Activated CD4-positive, CD25-positive, alpha-beta regulatory T cell (primary cell): ENCODE results near the gene BICRA.

Experiments used
- DNase-seq, 4 experiments: peaks; one replicate each; lab custom pipeline; 2025; lab: John Stamatoyannopoulos, UW

BICRA gene

DNA sequence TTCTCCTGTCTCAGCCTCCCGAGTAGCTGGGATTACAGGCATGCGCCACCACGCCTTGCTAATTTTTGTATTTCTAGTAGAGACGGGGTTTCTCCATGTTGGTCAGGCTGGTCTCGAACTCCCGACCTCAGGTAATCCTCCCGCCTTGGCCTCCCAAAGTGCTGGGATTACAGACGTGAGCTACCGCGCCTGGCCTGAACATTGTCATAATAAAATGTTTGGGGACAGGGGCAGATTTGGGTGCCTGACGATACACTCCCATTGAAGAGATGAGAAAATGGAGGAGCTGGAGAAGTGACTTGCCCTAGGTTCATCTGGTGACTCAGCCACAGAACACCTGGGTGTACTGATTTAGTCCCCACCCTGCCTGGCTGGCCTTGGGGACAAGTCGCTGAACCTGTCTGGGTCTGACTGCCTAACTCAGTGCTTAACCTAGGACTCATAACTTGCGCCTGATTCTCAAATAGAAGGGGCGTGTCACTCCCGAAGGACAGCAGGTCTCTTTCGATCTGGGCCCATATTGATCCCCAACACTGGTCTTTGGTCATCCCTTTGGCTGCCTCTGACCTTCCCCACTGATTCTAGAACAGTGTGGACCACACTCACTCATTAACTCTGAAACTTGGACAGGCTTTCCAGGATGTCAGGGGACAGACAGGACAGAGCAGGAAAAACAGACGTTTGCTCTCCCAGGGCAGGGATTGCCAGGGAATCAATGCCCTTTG lies 7.6 kb upstream of the BICRA start:
- no peak for DNase-seq

DNA sequence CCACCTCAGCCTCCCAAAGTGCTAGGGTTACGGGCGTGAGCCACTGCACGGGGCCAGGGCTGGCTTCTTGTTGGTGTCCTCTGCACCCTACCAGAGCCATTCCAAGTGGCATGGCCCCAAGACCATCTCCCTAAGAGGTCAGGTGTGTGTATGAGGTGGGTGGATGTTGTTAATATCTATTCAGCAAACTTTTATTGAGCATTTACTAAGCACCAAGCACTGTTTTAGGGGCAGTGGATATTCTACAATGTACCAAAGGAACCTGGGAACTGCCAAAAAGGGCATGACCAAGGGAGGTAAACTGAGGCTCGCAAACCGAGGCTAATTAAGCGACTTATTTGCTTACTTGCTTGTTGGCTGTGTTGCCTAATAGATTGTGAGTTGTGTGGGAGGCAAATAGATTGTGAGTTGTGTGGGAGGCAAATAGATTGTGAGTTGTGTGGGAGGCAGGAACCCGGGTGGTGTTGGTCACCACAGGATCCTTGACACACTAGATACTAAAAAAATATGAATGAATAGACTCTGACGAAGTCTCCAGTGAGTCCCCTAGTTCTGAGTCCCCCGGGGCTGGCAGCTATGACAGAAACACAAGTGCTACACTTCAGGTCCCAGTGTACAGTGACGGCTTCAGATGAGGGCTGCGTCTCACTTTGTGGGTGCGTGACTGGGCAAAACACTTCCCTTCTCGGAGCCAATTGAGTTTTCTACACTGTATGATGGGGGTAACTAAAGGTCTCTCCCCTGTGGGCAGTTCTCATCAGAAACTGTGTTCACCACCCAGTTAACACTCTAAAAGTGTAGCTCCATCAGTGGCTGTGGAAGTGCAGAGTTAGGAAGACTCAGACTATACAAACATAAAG lies 5.0 kb upstream of the BICRA start:
- no peak for DNase-seq

DNA sequence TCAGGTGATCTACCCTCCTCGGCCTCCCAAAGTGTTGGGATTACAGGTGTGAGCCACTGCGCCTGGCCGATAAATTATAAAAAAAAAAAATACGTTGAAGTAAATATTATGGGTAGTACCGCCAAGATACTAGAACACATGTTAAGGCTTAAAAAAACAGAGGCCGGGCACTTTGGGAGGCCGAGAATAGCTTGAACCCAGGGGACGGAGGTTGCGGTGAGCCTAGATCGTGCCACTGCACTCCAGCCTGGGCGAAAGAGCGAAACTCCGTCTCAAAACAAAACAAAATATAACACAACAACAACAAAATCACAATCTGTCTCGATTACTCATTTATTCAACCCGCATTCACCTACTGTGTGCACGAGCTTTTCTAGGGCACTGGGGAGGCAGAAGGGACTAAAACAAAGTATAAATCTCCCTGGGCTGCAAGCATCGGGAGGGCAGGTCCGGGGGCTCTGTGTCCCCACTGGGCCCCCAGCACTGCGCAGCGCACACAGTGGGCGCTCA lies 1.3 kb upstream of the BICRA start:
- no peak for DNase-seq

DNA sequence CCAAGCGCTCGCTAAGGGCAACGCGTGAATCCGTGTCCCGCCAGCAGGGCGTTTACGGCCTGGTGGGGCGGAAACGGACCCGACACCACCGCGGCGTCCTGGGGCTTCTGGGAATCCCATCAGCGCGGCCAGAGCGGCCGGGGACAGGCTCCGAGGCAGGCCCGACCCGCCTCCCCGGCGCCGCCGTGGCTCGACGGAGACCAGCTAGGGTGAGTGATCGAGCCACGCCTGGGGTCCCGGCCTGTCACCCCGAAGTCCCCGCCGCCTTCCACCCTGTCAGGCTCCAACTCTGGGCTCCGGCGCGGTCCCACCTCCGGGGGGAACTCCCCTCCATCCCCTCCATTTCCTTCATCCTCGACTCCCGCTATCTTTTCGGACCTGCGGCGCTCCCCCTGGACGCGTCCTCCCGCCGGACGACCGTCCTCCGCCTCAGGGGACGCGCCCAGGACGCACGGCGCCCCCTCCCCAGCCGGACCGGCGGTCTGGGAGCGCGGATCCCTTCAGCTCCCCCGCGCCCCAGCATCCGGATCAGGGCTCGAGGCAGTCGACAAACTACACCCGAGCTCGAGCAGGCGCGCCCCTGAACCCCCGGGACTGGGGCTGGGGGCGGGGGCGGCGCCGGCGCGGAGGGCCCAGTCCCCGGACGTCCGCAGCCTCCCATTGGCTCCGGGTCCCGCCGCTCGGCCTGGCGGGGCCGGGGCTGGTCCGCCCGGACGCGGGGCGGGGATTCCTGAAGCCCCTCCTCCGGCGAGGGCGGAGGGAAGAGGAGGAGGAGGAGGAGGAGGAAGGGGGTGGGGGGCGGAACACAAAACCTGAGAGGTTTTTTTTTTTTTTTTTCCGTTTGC lies 638 bp upstream of the BICRA start:
- DNase-seq, result peak; percentile 88 to 96 (median 91)

DNA sequence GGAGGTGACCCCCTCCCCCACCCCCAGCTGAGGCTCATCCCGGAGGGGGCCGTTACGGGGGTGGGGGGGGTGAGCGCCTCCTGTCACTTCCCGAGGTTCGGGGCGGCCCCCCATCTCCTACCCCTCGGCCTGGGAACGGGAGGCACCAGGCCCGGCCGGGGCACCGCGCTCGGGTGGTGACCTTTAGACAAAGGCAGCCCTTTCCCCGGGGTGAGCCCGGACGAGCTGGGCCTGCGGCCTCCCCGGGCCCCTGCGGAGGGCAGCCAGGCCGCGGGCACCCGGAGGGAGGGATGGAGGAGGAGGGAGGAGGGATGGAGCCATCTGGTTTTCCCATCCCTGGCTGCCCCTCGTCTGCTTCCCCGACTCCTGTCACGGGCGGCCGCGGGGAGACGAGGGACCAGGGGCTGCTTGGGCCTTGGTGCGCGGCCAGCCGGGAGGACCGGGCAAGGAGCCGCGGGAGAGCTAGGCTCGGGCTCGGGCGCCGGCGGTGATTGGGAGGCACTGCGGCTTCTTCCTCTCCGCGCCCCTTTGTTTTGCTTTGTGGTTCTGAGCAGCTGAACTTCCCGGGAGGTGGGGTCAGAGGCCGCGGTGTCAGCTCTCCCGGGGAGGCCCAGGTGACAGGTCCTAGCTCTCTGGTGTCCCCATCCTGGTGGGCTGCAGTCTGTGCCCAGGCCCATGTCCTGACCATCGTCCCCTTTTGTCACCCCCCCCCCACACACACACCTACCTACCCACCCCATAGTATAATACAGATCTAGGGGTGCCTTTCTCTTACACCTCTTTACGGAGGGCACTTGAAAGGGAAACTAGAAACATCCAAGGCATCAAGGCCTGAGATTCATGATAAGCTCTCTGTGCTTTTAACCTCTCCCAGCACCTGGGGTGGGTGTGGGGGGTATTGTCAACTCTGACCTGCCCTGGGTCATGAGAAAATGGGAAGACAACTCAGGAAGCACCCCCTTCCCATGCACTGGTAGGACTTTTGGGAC lies 1.3 kb downstream of the BICRA start:
- peak in 2 of 4 experiments; percentile 35 to 39 for DNase-seq

DNA sequence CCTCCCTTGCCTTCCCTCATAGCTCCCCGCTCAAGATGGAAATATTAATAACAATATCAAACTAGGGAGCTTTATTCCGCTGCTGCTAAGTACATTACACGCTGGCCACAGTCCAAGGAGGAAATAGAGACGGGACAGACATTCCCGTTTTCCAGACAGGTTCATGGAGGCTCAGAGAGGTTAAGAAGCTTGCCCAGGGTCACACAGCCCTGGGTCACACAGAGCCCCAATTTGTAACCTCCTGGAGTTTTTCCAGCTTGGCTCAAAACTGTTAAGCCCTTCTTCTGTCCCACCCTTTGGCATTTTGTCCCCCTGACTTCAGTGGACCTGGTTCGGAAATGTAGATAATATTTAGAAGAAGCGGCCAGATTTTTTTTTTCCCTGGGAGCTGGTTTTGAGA lies 2.0 kb downstream of the BICRA start:
- no peak for DNase-seq

DNA sequence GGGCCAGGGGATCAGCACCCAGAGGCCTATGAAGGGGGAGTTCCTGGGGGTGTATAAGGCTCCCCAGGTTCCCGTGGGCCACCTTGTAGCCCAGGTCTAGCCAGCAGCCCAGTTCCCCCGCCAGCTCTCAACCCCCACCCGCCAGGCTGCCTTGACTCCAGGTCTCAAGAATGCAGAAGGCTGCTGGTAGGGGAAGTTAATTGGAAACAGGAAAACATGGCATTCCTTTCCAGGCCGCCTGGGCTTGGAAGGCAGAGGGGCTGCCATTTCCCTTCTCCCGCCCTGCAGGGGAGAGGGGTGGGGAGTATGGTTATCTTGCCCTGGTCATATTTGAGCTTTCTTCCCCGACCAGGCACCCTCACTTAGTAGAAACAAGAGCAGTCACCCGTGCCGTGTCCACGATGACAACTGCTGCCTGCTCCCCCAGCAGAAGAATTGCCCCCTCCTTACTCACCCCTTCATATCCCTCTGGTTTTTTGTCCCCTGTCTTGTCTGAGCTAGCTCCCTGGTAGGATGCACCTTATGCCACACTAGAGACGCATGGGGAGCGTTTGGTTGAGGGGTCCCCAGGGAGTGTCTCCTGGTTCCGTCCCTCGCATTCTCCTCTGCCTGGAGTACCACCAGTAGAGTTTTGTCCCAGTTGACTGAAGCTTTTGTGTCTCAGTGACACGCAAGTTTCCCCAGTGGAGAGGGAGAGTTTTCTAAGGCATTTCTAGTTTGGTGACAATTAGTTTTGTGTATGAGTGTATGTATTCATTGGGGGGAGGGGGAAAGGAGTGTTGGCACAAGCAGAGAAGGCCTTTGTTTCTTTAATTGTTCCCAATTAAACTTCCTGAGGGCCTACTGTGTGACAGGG lies 4.5 kb downstream of the BICRA start:
- DNase-seq, result no peak

DNA sequence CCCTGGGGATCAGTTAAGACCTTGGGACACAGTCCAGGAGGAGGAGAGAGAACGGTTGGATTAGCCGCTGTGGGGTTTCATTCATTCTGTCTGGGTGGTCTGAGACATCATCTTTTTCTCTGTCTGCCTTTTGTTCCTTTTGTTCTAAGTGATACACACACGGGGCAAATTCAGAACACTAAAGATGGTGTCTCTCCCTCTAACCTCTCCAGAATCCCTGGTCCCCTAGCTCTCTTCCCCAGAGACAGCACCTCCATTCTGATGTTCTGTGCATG lies 5.0 kb downstream of the BICRA start:
- DNase-seq, result no peak

DNA sequence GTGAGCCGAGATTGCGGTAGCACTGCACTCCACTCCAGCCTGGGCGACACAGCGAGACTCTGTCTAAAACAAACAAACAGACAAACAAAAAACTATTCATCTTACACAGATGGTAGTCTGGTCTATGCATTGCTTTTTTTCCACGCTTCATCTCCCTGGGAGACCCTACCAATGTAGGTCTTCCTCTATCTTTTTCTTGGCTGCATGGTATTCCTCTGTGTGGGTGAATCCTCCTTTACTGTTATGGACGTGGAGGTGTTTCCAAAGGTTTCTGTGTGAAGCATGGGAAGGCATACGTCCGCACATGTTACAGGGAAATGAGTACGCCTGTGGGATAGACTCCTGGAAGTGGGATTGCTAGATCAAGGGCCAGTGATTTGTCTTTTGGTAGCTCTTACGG lies 5.6 kb downstream of the BICRA start:
- no peak for DNase-seq

DNA sequence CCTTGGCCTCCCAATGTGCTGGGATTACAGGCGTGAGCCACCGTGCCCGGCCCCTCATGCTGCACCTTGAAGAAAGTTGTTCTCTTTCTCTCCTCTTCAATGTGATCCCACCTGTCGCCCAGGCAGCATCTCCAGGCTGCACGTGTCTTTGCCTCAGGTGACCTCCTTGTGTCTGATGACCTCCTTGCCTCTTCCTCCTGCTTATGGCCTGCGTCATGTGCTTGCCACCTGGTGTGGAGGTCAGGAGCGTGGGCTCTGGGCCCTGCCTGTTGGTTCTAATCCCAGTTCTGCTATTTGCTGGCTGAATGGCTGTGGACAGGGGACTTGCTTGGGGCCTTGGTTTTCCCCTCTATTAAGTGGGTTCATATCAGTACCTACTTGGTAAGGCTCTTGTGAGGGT lies 6.3 kb downstream of the BICRA start:
- no peak for DNase-seq

DNA sequence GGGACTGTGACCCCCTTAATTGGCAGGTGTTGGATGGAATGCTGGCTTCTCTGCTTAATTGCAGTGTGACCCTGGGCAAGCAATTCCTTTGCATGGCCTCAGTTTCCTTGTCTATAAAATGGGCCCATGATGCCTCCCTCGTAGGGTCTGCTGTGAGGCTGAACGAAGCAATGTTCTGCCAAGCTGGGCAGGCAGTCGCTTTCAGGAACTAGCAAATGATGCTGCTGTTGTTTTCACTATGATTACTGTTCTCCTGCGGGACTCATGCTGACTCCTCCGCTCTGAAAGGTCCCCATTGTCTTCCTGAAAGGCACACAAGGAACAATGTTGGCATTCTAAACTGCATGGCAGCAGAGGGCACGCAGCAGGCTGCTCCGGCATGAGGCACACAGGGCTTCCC lies 6.8 kb downstream of the BICRA start:
- DNase-seq, result no peak

DNA sequence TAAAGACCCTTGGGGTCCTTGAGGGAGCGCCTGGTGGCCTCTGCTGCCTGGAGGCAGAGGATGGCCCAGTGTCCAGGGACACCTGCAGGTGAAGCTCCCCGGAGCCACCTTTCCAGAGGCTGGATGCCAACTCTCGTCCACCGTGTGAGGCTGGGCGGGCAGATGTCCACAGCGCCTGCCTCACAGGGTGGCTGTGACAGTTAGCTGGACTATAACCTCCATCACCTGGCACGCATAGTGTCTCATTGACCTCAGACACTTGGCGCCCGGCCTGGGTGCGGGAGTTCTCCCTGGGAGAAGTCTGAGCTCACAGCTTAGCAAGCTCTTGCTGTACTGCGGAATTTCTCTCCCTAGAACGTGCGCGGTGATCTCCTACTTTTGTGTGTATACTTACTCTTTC lies 9.8 kb downstream of the BICRA start:
- DNase-seq, result no peak

DNA sequence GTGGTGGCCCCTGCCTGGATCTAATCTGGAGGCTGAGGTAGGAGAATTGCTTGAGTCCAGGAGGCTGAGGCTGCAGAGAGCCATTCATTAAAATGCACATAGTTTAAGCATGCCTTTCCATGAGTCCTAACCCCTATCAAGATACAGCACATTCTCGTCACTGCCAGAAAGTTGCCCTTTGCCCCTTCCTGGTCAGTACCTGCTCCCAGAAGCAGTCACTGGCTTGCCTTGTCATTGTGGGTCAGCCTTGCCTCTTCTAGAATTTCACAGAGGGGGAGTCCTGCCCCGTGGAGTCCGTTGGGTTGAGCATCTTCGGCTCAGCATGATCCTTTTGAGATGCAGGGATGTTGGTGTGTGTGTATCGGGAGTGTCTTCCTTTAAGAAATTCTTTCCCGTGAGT lies 10.8 kb downstream of the BICRA start:
- DNase-seq, result no peak

DNA sequence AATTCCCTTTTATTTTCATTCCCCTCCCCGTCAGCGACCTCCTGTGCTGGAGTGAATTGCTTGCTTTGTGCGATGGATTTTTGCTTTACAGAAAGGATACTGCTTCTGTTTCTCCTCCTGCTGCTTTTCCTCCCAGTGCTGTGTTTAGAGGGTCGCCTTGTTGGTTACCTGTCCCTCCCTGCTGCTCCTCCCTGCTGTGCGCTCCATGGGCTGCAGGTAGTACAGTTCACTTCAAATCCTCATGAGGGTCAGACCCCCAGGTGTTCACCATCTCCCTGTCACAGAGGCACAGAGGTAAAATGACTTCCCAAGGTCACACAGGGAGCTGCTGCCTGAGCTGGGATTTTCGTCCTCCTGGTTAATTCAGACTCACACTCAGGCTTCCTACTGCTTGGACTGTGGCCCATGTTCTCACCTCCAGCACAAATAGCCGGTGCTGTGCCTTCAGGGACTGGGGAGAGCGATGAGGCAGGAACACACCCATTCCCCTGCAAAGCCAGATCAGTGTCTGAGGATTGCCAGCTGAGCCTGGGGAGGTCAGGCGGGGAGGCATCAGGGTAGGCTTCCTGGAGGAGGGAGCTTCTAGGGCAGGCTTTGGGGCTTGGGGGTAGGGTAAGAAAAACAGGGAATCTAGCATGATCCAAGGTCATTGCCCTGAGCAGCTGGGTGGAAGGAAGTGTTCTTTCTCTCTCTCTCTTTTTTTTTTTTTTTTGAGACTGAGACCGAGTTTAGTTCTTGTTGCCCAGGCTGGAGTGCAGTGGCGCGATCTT lies 14.4 kb downstream of the BICRA start:
- no peak for DNase-seq

DNA sequence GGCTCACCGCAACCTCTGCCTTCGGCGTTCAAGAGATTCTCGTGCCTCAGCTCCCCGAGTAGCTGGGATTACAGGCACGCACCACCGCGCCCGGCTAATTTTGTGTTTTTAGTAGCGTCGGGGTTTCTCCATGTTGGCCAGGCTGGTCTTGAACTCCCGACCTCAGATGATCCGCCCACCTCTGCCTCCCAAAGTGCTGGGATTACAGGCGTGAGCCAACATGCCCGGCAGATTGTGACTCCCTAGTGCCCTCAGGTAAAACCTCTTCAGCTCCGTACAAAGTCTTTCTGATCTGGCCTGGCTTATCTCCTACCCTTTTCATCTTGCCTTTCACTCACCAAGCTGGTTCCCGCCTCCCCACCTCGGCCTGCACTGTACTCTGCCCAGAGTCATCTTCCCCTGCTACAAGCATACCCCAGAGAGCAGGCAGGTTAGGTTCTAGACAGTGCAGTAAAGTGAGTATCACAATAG lies 15.0 kb downstream of the BICRA start:
- DNase-seq, result no peak

DNA sequence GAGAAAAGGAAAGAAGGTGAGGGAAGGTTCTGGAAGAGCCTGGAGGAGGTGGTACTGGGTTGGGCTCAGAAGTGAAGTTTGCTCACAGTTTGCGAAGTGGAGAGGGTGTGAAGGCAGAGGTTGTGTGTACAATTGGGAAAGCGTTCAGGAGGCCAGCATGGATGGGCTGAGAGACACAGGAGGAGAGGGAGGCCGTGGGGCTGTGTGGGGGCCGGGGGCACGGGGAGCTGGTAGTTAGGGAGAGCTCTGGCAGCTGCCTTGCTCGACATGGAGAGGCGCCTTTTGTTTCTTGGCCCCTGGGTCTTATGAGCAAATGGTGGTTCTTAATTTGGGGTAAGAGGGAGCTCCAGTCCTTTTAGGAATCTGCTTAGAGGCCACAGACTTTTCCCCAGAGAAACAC lies 16.7 kb downstream of the BICRA start:
- DNase-seq, result no peak

DNA sequence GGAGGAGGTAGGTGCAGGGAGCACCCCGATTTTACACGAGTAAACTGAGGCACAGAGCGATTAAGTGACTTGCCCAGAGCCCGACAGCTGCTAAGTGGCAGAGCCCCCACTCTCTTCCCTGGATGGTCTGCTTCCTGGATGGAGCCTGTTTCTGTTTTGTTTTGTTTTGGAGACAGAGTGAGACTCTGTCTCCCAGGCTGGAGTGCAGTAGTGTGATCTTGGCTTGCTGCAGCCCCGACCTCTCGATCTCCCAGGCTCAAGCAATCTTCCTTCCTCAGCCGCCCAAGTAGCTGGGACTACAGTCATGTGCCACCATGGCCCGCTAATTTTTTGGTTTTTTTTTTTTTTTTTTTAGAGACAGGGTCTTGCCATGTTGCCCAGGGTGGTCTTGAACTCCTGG lies 17.3 kb downstream of the BICRA start:
- DNase-seq, result no peak

DNA sequence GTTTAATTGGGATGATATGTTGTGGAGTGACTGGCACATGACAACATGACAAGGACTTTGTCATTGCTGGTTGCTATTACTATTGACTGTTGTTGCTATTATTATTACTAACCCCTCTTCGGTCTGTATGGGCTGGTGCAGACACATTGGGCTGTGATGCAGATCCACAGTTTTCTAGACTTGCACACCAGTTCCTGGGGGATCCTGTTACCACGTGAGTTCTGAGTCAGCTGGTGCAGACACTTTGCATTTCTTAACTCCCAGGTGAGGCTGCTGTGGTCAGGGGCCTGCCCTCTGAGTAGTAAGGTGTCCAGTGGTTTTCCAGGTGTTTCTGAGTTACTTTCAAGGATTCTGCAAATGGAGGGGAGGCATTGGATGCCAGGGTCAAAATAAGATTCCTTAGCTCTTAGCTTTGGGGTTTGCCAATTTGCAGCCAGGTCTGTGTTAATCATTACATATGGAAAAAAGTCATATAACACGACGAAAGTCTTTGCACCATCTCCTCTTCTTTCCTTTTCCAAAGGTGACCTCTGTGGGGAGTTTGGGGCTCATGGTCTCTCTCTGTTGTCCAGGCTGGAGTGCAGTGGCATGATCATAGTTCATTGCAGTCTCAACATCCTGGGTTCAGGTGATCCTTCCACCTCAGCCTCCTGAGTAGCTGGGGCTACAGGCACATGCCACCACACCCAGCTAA lies 19.3 kb downstream of the BICRA start:
- DNase-seq, result no peak

DNA sequence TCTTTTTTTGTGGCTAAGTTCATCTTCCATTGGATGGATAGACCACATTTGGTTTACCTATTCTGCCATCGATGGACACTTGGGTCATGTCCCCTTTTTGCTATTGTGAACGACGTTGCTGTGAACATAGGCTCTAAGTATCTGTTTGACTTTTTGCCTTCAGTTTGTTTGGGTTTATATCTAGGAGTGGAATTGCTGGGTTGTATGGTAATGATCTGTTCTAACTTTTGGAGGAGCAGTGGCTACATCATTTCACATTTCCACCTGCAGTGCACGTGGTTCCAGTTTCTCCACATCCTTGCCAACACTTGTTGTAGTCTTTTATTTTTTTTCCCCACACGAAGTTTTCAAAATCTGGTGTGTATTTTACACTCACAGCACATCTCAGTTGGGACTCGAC lies 21.7 kb downstream of the BICRA start:
- DNase-seq, result no peak
